GM18519 (cell line): ENCODE data around the gene PDE9A.
"Not testable (repeated sequence)": the region's sequence is repeated elsewhere in the genome, so short reads cannot be mapped to it uniquely, and the experiment has no call there.

Source experiments
- ATAC-seq: cut with Tn5 transposase; IDR thresholded peaks from one replicate; pipeline ENCODE4 v1.9.1; 2021; ENCODE audit warnings: mild to moderate bottlenecking, moderate library complexity; ENCODE audit not compliant: unreplicated experiment, low FRiP score

PDE9A gene

GRCh38 chr21:42812528-42813241, 159.3 kb downstream of the PDE9A start:
- ATAC-seq: not testable (repeated sequence)

- ATAC-seq: no peak
Observed at GRCh38 chr21:42815217-42815616, 161.8 kb downstream of the PDE9A start.

- ATAC-seq: no peak
Observed at GRCh38 chr21:42818328-42818749, 164.9 kb downstream of the PDE9A start.

GRCh38 chr21:42819861-42820615, 166.6 kb downstream of the PDE9A start:
- ATAC-seq: no peak

GRCh38 chr21:42820616-42821465, 167.4 kb downstream of the PDE9A start:
- no peak for ATAC-seq
